K562 (cell line): ENCODE measurements around the gene TXLNG. TPM values are rescaled to one million over a fixed set of nuclear protein-coding genes. Genes with fewer than 3 reads are reported as not detected.

Experiments used
- DEAF1 ChIP-seq: fragments of 450-650 bp; formaldehyde crosslinking; IDR thresholded peaks from 2 replicates; pipeline ENCODE4 v1.4.0; 2020; ENCODE audit warnings: mild to moderate bottlenecking, moderate library complexity
- DNMT1 ChIP-seq: fragments of 450-650 bp; IDR thresholded peaks from 2 replicates; pipeline ENCODE4 v1.6.1; 2016; ENCODE audit warnings: antibody characterized with exemption, mild to moderate bottlenecking
- FOXM1 ChIP-seq, 2 experiments: fragments of 450-650 bp in 1 of 2; sonication (generic) in 1 of 2; formaldehyde crosslinking in 1 of 2; IDR thresholded peaks; 2 replicates each; pipeline versions ENCODE4 v1.6.1 to v1.9.0; 2017 to 2022; ENCODE audit warnings: low read depth in 2 of 2, mild to moderate bottlenecking in 2 of 2, missing genetic modification reagents in 1 of 2, moderate library complexity in 1 of 2
- GABPB2 ChIP-seq: fragments of 250-450 bp; sonication (Bioruptor Pico); conservative IDR thresholded peaks from 2 replicates; pipeline ENCODE4 v1.5.1; 2021; ENCODE audit warnings: mild to moderate bottlenecking
- GTF2A2 ChIP-seq: IDR thresholded peaks from 2 replicates; pipeline ENCODE4 v1.6.1; 2016; ENCODE audit warnings: mild to moderate bottlenecking, missing genetic modification characterization, missing compliant biosample characterization
- HBP1 ChIP-seq: fragments of 450-650 bp; formaldehyde crosslinking; IDR thresholded peaks from 2 replicates; pipeline ENCODE4 v1.4.0; 2022; ENCODE audit warnings: missing genetic modification characterization
- HMGXB4 ChIP-seq: sonication (generic); formaldehyde crosslinking; IDR thresholded peaks from 2 replicates; pipeline ENCODE4 v1.8.1; 2023; ENCODE audit warnings: mild to moderate bottlenecking, missing genetic modification reagents
- NFXL1 ChIP-seq: fragments of 450-650 bp; formaldehyde crosslinking; IDR thresholded peaks from 2 replicates; pipeline ENCODE4 v1.4.0; 2021; ENCODE audit warnings: mild to moderate bottlenecking
- POU5F1 ChIP-seq: fragments of 150-350 bp; IDR thresholded peaks from 2 replicates; pipeline ENCODE4 v1.6.1; 2014; ENCODE audit warnings: borderline replicate concordance, low read length, low read depth, mild to moderate bottlenecking; ENCODE audit not compliant: partially characterized antibody
- RFX1 ChIP-seq: fragments of 450-650 bp; IDR thresholded peaks from 2 replicates; pipeline ENCODE4 v1.6.1; 2016; ENCODE audit warnings: mild to moderate bottlenecking, moderate library complexity
- SIN3B ChIP-seq: fragments of 450-650 bp; IDR thresholded peaks from 2 replicates; pipeline ENCODE4 v1.6.1; 2017; ENCODE audit warnings: low read depth, mild to moderate bottlenecking, moderate library complexity
- SPI1 ChIP-seq: IDR thresholded peaks from 2 replicates; pipeline ENCODE4 v1.6.1; 2011; ENCODE audit warnings: low read depth, low read length, control low read depth, borderline replicate concordance
- TSC22D4 ChIP-seq: fragments of 450-650 bp; IDR thresholded peaks from 2 replicates; pipeline ENCODE4 v1.6.1; 2016; ENCODE audit warnings: missing genetic modification characterization, missing biosample characterization, control low read depth
- ZEB2 ChIP-seq: fragments of 450-650 bp; IDR thresholded peaks from 2 replicates; pipeline ENCODE4 v1.6.1; 2016
- ZNF197 ChIP-seq: fragments of 200-800 bp; sonication (Bioruptor generic); IDR thresholded peaks from 2 replicates; pipeline ENCODE4 v1.6.1; 2016; ENCODE audit warnings: low read depth, missing genetic modification characterization, missing compliant biosample characterization
- ZNF24 ChIP-seq: fragments of 450-650 bp; IDR thresholded peaks from 2 replicates; pipeline ENCODE4 v1.6.1; 2016
- polyA plus RNA-seq, 8 experiments: library from polyadenylated mRNA; depleted of rRNA in 4 of 8; stranded (reverse) in 5 of 8; unstranded in 3 of 8; fragments of >200 nt; fragmentation: Nextera tagmentation in 2 of 8; fragmentation: Illumina TruSeq in 1 of 8; extraction: Ambion mirVana in 2 of 8; extraction: Trizol in 1 of 8; gene quantifications; 2 replicates each; pipeline versions ENCODE4 v1.2.1 to v1.2.3, GENCODE V29; 2011 to 2014; ENCODE audit warnings: inconsistent platforms in 1 of 8, missing spikeins in 1 of 8
- total RNA-seq, 7 experiments: library from RNA; depleted of rRNA in 6 of 7; stranded (reverse); fragments of >200 nt in 6 of 7; fragmentation: Illumina TruSeq in 2 of 7; extraction: Trizol in 2 of 7; gene quantifications; 2 replicates each; pipeline versions ENCODE4 v1.2.1 to v1.2.3, GENCODE V29; 2011 to 2021; ENCODE audit warnings: low replicate concordance in 1 of 7
- TF ChIP-seq, protein P1 (sequence below): fragments of 250-450 bp; sonication (Bioruptor Pico); IDR thresholded peaks from 2 replicates; pipeline ENCODE4 v1.5.0; 2020; ENCODE audit warnings: mild to moderate bottlenecking, borderline replicate concordance
- TF ChIP-seq, protein P2 (sequence below): IDR thresholded peaks from 2 replicates; pipeline ENCODE4 v1.6.1; 2012; ENCODE audit warnings: low read depth, low read length, improper control_type of control experiment, borderline replicate concordance

Gene TXLNG
- total and polyA plus RNA-seq, 9 of the 15 experiments (the other 6 are each of a cell fraction or from before 2014, with no cell fraction given) = 13.1 to 47.0 (median 31.6) TPM

GRCh38 chrX:16771483-16772398, 14.5 kb upstream of the TXLNG start (continued):
- peak; percentile 99 for TF ChIP-seq HBP1 (CRISPR knock-in tag)
- TF ChIP-seq TSC22D4 (tag) = no peak
- no peak for TF ChIP-seq HMGXB4 (CRISPR knock-in tag)
- TF ChIP-seq RFX1 = peak; percentile 81
- TF ChIP-seq, protein P1, sequence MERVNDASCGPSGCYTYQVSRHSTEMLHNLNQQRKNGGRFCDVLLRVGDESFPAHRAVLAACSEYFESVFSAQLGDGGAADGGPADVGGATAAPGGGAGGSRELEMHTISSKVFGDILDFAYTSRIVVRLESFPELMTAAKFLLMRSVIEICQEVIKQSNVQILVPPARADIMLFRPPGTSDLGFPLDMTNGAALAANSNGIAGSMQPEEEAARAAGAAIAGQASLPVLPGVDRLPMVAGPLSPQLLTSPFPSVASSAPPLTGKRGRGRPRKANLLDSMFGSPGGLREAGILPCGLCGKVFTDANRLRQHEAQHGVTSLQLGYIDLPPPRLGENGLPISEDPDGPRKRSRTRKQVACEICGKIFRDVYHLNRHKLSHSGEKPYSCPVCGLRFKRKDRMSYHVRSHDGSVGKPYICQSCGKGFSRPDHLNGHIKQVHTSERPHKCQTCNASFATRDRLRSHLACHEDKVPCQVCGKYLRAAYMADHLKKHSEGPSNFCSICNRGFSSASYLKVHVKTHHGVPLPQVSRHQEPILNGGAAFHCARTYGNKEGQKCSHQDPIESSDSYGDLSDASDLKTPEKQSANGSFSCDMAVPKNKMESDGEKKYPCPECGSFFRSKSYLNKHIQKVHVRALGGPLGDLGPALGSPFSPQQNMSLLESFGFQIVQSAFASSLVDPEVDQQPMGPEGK = peak; percentile 70; the same call in 1 of the 2 replicates
- TF ChIP-seq, protein P2, sequence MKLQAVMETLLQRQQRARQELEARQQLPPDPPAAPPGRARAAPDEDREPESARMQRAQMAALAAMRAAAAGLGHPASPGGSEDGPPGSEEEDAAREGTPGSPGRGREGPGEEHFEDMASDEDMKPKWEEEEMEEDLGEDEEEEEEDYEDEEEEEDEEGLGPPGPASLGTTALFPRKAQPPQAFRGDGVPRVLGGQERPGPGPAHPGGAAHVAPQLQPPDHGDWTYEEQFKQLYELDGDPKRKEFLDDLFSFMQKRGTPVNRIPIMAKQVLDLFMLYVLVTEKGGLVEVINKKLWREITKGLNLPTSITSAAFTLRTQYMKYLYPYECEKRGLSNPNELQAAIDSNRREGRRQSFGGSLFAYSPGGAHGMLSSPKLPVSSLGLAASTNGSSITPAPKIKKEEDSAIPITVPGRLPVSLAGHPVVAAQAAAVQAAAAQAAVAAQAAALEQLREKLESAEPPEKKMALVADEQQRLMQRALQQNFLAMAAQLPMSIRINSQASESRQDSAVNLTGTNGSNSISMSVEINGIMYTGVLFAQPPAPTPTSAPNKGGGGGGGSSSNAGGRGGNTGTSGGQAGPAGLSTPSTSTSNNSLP = peak; percentile 94
- peak; percentile 97 for TF ChIP-seq GTF2A2
- 0 out of 2 replicates have a peak, but pooled peaks have one; percentile 21 for TF ChIP-seq SIN3B
- TF ChIP-seq POU5F1 = no peak
- no peak for TF ChIP-seq SPI1
- TF ChIP-seq ZNF24 = no peak
- peak; percentile 75; the same call in 1 of the 2 replicates for TF ChIP-seq GABPB2 (CRISPR knock-in tag)
- TF ChIP-seq FOXM1 (IDR thresholded peaks at IDR 0.05; ENCODE audit: low read depth) = peak; percentile 13; the same call in 1 of the 2 replicates
- TF ChIP-seq FOXM1 (CRISPR knock-in tag; IDR thresholded peaks at IDR 0.05; ENCODE audit: low read depth) = no peak
- peak; percentile 65 for TF ChIP-seq DEAF1 (CRISPR knock-in tag)
- no peak for TF ChIP-seq ZNF197 (CRISPR knock-in tag)
- TF ChIP-seq NFXL1 = no peak
- 0 out of 2 replicates have a peak, but pooled peaks have one; percentile 34 for TF ChIP-seq DNMT1
- TF ChIP-seq ZEB2 = no peak
